ENCODE results near the gene SGCB. TPM values are rescaled to one million over a fixed set of nuclear protein-coding genes. Genes with fewer than 3 reads are reported as not detected.
"Not testable (repeated sequence)": the region's sequence is repeated elsewhere in the genome, so short reads cannot be mapped to it uniquely, and the experiment has no call there.

Gene SGCB
- 10 to 100 TPM; 23.7 to 35.4 TPM for total RNA-seq

- peak; percentile 77 for DNase-seq
- Histone ChIP-seq H3K36me3 (no peaks in the 10 kb centered on the region), H3K4me1 (no peaks in the 10 kb centered on the region), H3K9ac (ENCODE audit: low read depth in 2 of 2, low read length in 2 of 2) (peak within 1 kb of the TSS; percentile 67 to 74), H3K9me3 (no peaks in the 10 kb centered on the region), H3K27me3 (no peaks in the 10 kb centered on the region), H3K27ac (peak within 1 kb of the TSS; percentile 41), H3K4me3 (peak within 1 kb of the TSS; percentile 73)
- no peak for TF ChIP-seq CTCF (IDR thresholded peaks at IDR 0.05)
- intact Hi-C loops (cut with DNase I), result no loop called here
These were observed at the start of gene SGCB for GRCh38 chr4:52038103-52038912. TSS of gene SGCB (minus strand) at chr4:52038299. CDS start at chr4:52038259, 40 bp downstream.

- H3K9ac ChIP-seq (ENCODE audit: low read depth in 2 of 2, low read length in 2 of 2); DNase-seq; H3K9me3 ChIP-seq; H3K4me1 ChIP-seq; H3K4me3 ChIP-seq; intact Hi-C loops (cut with DNase I); H3K27ac ChIP-seq; H3K27me3 ChIP-seq; H3K36me3 ChIP-seq: not testable (repeated sequence)
These were observed 48.3 kb upstream of the SGCB start for GRCh38 chr4:52086425-52086824.

GRCh38 chr4:52081216-52081615, 43.1 kb upstream of the SGCB start:
- no peak for DNase-seq
- Histone ChIP-seq H3K4me3 (no peak overlapping the region), H3K9ac (ENCODE audit: low read depth in 2 of 2, low read length in 2 of 2) (no peak overlapping the region), H3K9me3 (no peaks in the 10 kb centered on the region), H3K27ac (no peak overlapping the region), H3K4me1 (no peaks in the 10 kb centered on the region), H3K27me3 (no peaks in the 10 kb centered on the region), H3K36me3 (no peaks in the 10 kb centered on the region)
- intact Hi-C loops (cut with DNase I), result no loop called here
- TF ChIP-seq CTCF (IDR thresholded peaks at IDR 0.05), result no peak

- H3K36me3 ChIP-seq, result no peaks in the 10 kb centered on the region
- intact Hi-C loops (cut with DNase I), result no loop called here
- no peak overlapping the region for H3K9ac ChIP-seq (ENCODE audit: low read depth in 2 of 2, low read length in 2 of 2)
- TF ChIP-seq CTCF (IDR thresholded peaks at IDR 0.05), result no peak
- H3K4me1 ChIP-seq, result no peaks in the 10 kb centered on the region
- H3K9me3 ChIP-seq, result no peaks in the 10 kb centered on the region
- no peak overlapping the region for H3K4me3 ChIP-seq
- DNase-seq, result no peak
- no peak overlapping the region for H3K27ac ChIP-seq
- no peaks in the 10 kb centered on the region for H3K27me3 ChIP-seq
These were observed 41.6 kb upstream of the SGCB start for GRCh38 chr4:52079659-52080058.

- Histone ChIP-seq H3K27ac (no peak overlapping the region), H3K9ac (ENCODE audit: low read depth in 2 of 2, low read length in 2 of 2) (no peak overlapping the region), H3K4me1 (no peaks in the 10 kb centered on the region), H3K27me3 (no peaks in the 10 kb centered on the region), H3K36me3 (no peaks in the 10 kb centered on the region), H3K9me3 (no peaks in the 10 kb centered on the region), H3K4me3 (no peak overlapping the region)
- DNase-seq, result no peak
- TF ChIP-seq CTCF (IDR thresholded peaks at IDR 0.05), result no peak
- intact Hi-C loops (cut with DNase I), result no loop called here
These were observed 38.6 kb upstream of the SGCB start for GRCh38 chr4:52076731-52077130.

- H3K4me3 ChIP-seq, result no peak overlapping the region
- H3K9ac ChIP-seq (ENCODE audit: low read depth in 2 of 2, low read length in 2 of 2), result no peak overlapping the region
- no peaks in the 10 kb centered on the region for H3K9me3 ChIP-seq
- no peak overlapping the region for H3K27ac ChIP-seq
- H3K36me3 ChIP-seq, result no peaks in the 10 kb centered on the region
- TF ChIP-seq CTCF (IDR thresholded peaks at IDR 0.05), result no peak
- H3K27me3 ChIP-seq, result no peaks in the 10 kb centered on the region
- no peak for DNase-seq
- H3K4me1 ChIP-seq, result no peaks in the 10 kb centered on the region
- intact Hi-C loops (cut with DNase I), result no loop called here
These were observed 33.9 kb upstream of the SGCB start for GRCh38 chr4:52071791-52072546.

All from colonic mucosa (tissue), 4 donors.